Neutrophil (primary cell): ENCODE data around the gene ATG7.

ENCODE experiments used
- H3K27ac ChIP-seq: fragments of 200-600 bp; sonication (generic); 2 replicates; pipeline ENCODE4 v1.5.1; 2016; ENCODE audit warnings: mild to moderate bottlenecking, moderate library complexity
- H3K27me3 ChIP-seq: fragments of 200-600 bp; sonication (generic); 2 replicates; pipeline ENCODE4 v1.6.0; 2016; ENCODE audit warnings: mild to moderate bottlenecking
- H3K36me3 ChIP-seq: fragments of 200-600 bp; sonication (generic); 2 replicates; pipeline ENCODE4 v1.5.1; 2017
- H3K4me1 ChIP-seq, 2 experiments: fragments of 200-600 bp in 1 of 2; sonication (generic) in 1 of 2; 1 replicate in 1 of 2; 2 replicates in 1 of 2; pipeline versions ENCODE4 v1.5.1 to v1.6.1; 2013 to 2016; ENCODE audit warnings: low read depth in 1 of 2, low read length in 1 of 2, mild to moderate bottlenecking in 1 of 2, moderate library complexity in 1 of 2; ENCODE audit not compliant: control insufficient read depth in 1 of 2, insufficient read depth in 1 of 2
- H3K4me3 ChIP-seq, 2 experiments: fragments of 200-600 bp in 1 of 2; sonication (generic) in 1 of 2; 1 replicate in 1 of 2; 2 replicates in 1 of 2; pipeline ENCODE4 v1.5.1; 2013 to 2016; ENCODE audit warnings: low read depth in 1 of 2, low read length in 1 of 2, mild to moderate bottlenecking in 1 of 2, moderate library complexity in 1 of 2
- H3K9me3 ChIP-seq: fragments of 200-600 bp; sonication (generic); 2 replicates; pipeline ENCODE4 v1.5.1; 2016
- TF ChIP-seq, protein P1 (sequence below): fragments of 200-600 bp; sonication (generic); IDR thresholded peaks from 2 replicates; pipeline ENCODE4 v1.5.1; 2016; ENCODE audit warnings: antibody characterized with exemption

ATG7 gene

DNA sequence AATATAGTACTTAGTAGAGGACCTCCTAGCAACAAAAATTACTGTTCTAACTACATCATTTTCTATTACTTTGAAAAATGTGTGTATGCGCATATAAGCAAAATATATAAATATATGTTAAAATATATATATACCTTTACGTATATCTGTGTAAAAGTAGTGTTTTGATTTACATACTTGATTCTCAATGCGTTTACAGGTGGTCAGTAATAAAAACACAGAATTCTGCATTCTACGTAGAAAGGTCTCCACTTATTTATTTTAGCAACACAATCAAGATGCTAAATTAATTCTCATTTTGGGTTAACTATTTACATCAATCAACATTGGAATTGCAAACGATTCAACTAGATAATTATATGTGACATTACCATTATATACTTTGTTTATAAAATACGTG, 158.0 kb downstream of the ATG7 start:
- no peaks in the 10 kb centered on the region for H3K4me1 ChIP-seq
- no peak overlapping the region for H3K4me3 ChIP-seq
- no peak overlapping the region for H3K27ac ChIP-seq
- H3K36me3 ChIP-seq = peaks cover 34% of the 10 kb centered on the region
- TF ChIP-seq, protein P1, sequence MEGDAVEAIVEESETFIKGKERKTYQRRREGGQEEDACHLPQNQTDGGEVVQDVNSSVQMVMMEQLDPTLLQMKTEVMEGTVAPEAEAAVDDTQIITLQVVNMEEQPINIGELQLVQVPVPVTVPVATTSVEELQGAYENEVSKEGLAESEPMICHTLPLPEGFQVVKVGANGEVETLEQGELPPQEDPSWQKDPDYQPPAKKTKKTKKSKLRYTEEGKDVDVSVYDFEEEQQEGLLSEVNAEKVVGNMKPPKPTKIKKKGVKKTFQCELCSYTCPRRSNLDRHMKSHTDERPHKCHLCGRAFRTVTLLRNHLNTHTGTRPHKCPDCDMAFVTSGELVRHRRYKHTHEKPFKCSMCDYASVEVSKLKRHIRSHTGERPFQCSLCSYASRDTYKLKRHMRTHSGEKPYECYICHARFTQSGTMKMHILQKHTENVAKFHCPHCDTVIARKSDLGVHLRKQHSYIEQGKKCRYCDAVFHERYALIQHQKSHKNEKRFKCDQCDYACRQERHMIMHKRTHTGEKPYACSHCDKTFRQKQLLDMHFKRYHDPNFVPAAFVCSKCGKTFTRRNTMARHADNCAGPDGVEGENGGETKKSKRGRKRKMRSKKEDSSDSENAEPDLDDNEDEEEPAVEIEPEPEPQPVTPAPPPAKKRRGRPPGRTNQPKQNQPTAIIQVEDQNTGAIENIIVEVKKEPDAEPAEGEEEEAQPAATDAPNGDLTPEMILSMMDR = no peak
- H3K9me3 ChIP-seq = no peaks in the 10 kb centered on the region
- H3K27me3 ChIP-seq = no peaks in the 10 kb centered on the region

DNA sequence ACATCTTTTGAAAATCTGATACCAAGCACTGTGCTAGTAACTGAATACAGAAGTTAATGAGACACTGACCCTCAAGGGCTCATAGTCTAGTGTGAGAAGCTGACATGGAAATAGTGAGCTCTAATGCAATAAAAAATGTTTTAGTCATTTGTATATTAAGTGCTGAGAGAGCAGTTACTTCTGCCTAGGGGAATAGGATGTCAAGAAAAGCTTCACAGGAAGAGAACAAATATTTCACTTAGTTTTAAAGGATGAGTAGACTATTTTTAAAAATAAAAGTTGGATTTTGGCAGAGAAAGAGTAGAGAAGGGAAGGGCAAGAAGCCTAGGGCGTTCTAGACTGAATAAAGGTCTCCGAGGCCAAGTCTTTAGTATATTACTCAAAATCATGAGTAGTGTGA, 158.4 kb downstream of the ATG7 start:
- Histone ChIP-seq H3K27me3 (no peaks in the 10 kb centered on the region), H3K9me3 (no peaks in the 10 kb centered on the region), H3K4me1 (no peaks in the 10 kb centered on the region), H3K4me3 (no peak overlapping the region), H3K36me3 (peaks cover 38% of the 10 kb centered on the region), H3K27ac (no peak overlapping the region)
- TF ChIP-seq, protein P1 = no peak

DNA sequence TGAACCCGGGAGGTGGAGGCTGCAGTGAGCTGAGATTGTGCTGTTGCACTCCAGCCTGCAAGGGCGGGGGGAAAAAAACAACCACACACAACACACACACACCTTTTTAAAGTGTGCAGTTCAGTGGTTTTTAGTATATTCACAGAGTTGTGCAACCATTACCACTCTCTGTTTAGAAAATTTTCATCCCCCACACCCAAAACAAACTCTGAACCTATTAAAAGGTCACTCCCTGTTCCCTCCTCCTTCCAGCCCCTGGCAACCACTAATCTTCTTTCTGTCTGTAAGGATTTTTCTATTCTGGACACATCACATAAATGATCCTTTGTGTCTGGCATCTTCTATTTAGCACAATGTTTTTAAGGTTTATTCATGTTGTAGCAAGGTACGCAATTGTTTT, 159.1 kb downstream of the ATG7 start:
- TF ChIP-seq, protein P1 = no peak
- Histone ChIP-seq H3K9me3 (no peaks in the 10 kb centered on the region), H3K4me1 (no peaks in the 10 kb centered on the region), H3K27me3 (no peaks in the 10 kb centered on the region), H3K36me3 (peaks cover 41% of the 10 kb centered on the region), H3K27ac (no peak overlapping the region), H3K4me3 (no peak overlapping the region)

DNA sequence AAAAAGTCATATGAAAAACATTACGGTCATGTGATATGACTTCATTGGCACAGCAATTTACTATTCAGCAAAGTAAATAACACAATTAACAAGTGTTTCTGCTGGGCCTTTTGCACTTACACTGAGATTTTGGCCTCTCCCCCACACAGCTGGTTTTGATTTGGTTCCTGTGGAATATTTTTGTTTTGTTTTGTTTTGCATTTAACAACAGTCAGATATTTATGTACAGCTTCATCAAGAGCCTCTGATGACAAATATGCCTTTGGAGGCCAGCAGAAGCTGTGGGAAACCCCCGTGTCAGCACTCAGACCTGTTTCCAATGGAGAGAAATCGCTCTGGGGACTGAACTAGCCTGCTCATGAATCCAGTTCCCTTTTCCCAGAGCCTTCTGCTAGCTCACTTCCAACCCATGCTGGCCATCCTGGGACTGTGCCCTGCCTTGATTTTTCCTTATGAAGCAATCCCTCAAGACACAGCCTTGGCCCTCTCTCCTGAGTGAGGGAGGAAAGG, 161.9 kb downstream of the ATG7 start:
- peaks cover 24% of the 10 kb centered on the region for H3K36me3 ChIP-seq
- H3K9me3 ChIP-seq = no peaks in the 10 kb centered on the region
- TF ChIP-seq, protein P1 = no peak
- H3K4me1 ChIP-seq = no peaks in the 10 kb centered on the region
- H3K4me3 ChIP-seq = no peak overlapping the region
- no peaks in the 10 kb centered on the region for H3K27me3 ChIP-seq
- no peak overlapping the region for H3K27ac ChIP-seq

DNA sequence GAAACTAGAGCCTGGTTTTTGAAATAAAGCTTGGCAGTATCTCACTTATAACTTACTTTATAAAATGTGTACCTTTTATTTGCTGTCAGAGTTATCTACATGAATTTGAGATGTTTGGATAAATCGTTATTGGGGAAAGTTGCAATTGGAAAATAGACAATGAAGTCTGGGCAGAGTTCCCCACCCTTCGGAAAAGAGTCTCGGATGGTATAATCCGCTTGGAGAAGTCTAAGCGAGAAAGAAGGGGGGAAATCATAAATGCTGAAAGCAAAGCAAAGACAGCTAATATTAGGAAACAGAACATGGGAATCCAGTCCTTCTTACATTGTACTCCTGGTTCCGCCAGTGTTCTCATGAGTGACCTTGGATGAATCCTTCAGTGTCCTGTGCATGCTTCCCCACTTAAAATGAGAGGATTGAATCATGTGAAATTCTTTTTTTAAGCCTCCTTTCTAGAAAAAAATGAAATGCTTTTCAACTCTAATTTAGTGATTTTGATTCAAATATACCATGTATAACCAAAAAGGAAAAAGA, 162.4 kb downstream of the ATG7 start:
- Histone ChIP-seq H3K36me3 (peaks cover 24% of the 10 kb centered on the region), H3K27me3 (no peaks in the 10 kb centered on the region), H3K27ac (no peak overlapping the region), H3K9me3 (no peaks in the 10 kb centered on the region), H3K4me3 (no peak overlapping the region), H3K4me1 (no peaks in the 10 kb centered on the region)
- TF ChIP-seq, protein P1 = no peak
